Stimulated activated CD4-positive, alpha-beta T cell treated with anti-CD3 and anti-CD28 coated beads, Interleukin-1b, Interleukin-23, amount 100 ng/mL, for 48 hours (primary cell): Measurements from ENCODE around the gene UGT1A3.
"Not testable (repeated sequence)": the region's sequence is repeated elsewhere in the genome, so short reads cannot be mapped to it uniquely, and the experiment has no call there.

Source experiments
- DNase-seq: peaks from one replicate; pipeline ENCODE4 v3.0.0-alpha.2; 2020

Gene UGT1A3

GRCh38 chr2:233708942-233709341 is 19.9 kb upstream of the UGT1A3 start:
- DNase-seq, result no peak

- peak; percentile 66 for DNase-seq
Measured at GRCh38 chr2:233711312-233712008, 17.4 kb upstream of the UGT1A3 start.

GRCh38 chr2:233712611-233713261 is 16.1 kb upstream of the UGT1A3 start, which contains the start of gene UGT1A5:
Gene UGT1A5 (plus strand): TSS chr2:233712907. CDS start chr2:233712992, 85 bp downstream.
- DNase-seq, result no peak

- DNase-seq, result no peak
Measured at GRCh38 chr2:233713262-233713615, 15.6 kb upstream of the UGT1A3 start.

GRCh38 chr2:233714121-233714520 is 14.7 kb upstream of the UGT1A3 start:
- no peak for DNase-seq

GRCh38 chr2:233718552-233718951 is 10.3 kb upstream of the UGT1A3 start, which contains the start of gene UGT1A4:
Gene UGT1A4 (plus strand): TSS chr2:233718736. CDS start chr2:233718821, 85 bp downstream.
- DNase-seq, result no peak

GRCh38 chr2:233736868-233737653 is 8.2 kb downstream of the UGT1A3 start:
- DNase-seq, result not testable (repeated sequence)

- no peak for DNase-seq
Measured at GRCh38 chr2:233740870-233741269, 12.0 kb downstream of the UGT1A3 start.

GRCh38 chr2:233743464-233744259 is 14.8 kb downstream of the UGT1A3 start:
- DNase-seq, result no peak

GRCh38 chr2:233745073-233745755 is 16.4 kb downstream of the UGT1A3 start:
- DNase-seq, result no peak

GRCh38 chr2:233745838-233746237 is 17.0 kb downstream of the UGT1A3 start:
- DNase-seq, result not testable (repeated sequence)

- DNase-seq, result no peak
Measured at GRCh38 chr2:233746475-233747282, 17.8 kb downstream of the UGT1A3 start.

GRCh38 chr2:233747283-233747544 is 18.4 kb downstream of the UGT1A3 start:
- DNase-seq, result no peak

GRCh38 chr2:233750689-233751088 is 21.8 kb downstream of the UGT1A3 start:
- not testable (repeated sequence) for DNase-seq

- DNase-seq, result not testable (repeated sequence)
Measured at GRCh38 chr2:233751212-233752009, 22.6 kb downstream of the UGT1A3 start.

GRCh38 chr2:233754872-233755611 is 26.2 kb downstream of the UGT1A3 start:
- DNase-seq, result no peak

- DNase-seq, result no peak
Measured at GRCh38 chr2:233756429-233757081, 27.7 kb downstream of the UGT1A3 start.

- DNase-seq, result no peak
Measured at GRCh38 chr2:233758141-233758540, 29.3 kb downstream of the UGT1A3 start.

- no peak for DNase-seq
Measured at GRCh38 chr2:233758849-233759248, 30.0 kb downstream of the UGT1A3 start.
